ENCODE measurements around the gene MSANTD3. TPM values are rescaled to one million over a fixed set of nuclear protein-coding genes. Genes with fewer than 3 reads are reported as not detected.

MSANTD3 gene
- total and polyA plus RNA-seq, 2 of the 4 experiments (the other 2 are of a cell fraction): 45.5 to 55.9 TPM

DNA sequence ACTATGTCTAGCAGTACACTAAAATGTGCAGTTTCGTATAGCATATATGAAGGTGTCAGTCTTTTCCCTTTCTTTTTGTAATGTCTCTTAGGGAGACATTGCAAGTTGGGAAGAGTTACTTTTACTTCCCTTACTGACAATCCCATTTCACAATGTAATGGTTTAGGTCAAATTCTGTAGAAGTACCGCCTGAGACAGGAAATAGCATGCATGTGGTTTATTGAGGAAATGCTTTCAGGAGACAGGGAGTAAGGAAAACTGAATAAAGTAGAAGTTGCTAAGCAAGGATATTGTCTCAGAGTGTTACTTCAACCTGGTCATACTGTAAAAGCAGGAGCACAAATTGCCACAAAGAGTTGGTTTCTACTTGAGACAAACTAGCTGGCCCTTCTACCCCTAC lies 32.1 kb upstream of the MSANTD3 start:
- DNase-seq (peak; percentile 12), ATAC-seq (ENCODE audit: low read depth) (no peak)
- no peak overlapping the region for H3K4ac ChIP-seq (ENCODE audit: low read depth, low read length)
- H3K79me1 ChIP-seq (ENCODE audit: low read depth in 1 of 2, low read length in 2 of 2): no peaks in the 10 kb centered on the region
- H4K8ac ChIP-seq (ENCODE audit: low read depth in 2 of 2, low read length in 2 of 2): no peak overlapping the region
- no peak overlapping the region for H3K4me3 ChIP-seq (ENCODE audit: insufficient read depth, low read depth, low read length)
- no peak overlapping the region for H4K91ac ChIP-seq (ENCODE audit: insufficient read depth, low read depth, low read length)
- H2AFZ ChIP-seq (replicated peaks; ENCODE audit: low read length, poor library complexity): no peak overlapping the region
- no peaks in the 10 kb centered on the region for H3K9me1 ChIP-seq (ENCODE audit: insufficient read depth, low read length)
- no peak overlapping the region for H3K4me2 ChIP-seq (ENCODE audit: low read depth, low read length)
- H2AK9ac ChIP-seq (replicated peaks; ENCODE audit: low read depth, low read length, poor library complexity): no peak overlapping the region
- dilution Hi-C loops (cut with HindIII; ENCODE audit: low sequenced_read_pairs, unreplicated experiment): no loop called here
- no peak overlapping the region for H3K14ac ChIP-seq (replicated peaks; ENCODE audit: low read depth, low read length)
- intact Hi-C loops (cut with micrococcal nuclease): no loop called here
- no peak overlapping the region for H3K27ac ChIP-seq (ENCODE audit: insufficient read depth, low read length)
- H3K36me3 ChIP-seq (ENCODE audit: control insufficient read depth, insufficient read depth, low read length): no peaks in the 10 kb centered on the region
- no peak overlapping the region for H3K9ac ChIP-seq (ENCODE audit: low read depth, low read length)
- no peaks in the 10 kb centered on the region for H3K27me3 ChIP-seq (ENCODE audit: control insufficient read depth, insufficient read depth, low read length)
- ChIA-PET CTCF (no interaction called here), POLR2A (ENCODE audit: unreplicated experiment) (no interaction called here)
- peaks cover 5% of the 10 kb centered on the region for H3K4me1 ChIP-seq (ENCODE audit: control insufficient read depth, insufficient read depth, low read length)
- H4K20me1 ChIP-seq (ENCODE audit: insufficient read depth, low read length): no peaks in the 10 kb centered on the region
- H2BK120ac ChIP-seq (ENCODE audit: low read depth, low read length): no peak overlapping the region
- no peaks in the 10 kb centered on the region for H3K9me3 ChIP-seq (ENCODE audit: control insufficient read depth, insufficient read depth, low read length)
- no peak overlapping the region for H3K23ac ChIP-seq (ENCODE audit: low read depth, low read length)
- H2AK5ac ChIP-seq (ENCODE audit: low read depth, low read length): no peak overlapping the region
- no peak overlapping the region for H2BK20ac ChIP-seq (ENCODE audit: low read depth, low read length)
- H2BK5ac ChIP-seq (ENCODE audit: low read depth, low read length, poor library complexity, severe bottlenecking): no peak overlapping the region
- 100% methylated on average over 1 of the region's 2 CpGs; no CpG with 5 or more reads in 1 of the 2 experiments for WGBS, 2 experiments (ENCODE audit: extremely low coverage in 2 of 2, insufficient read length in 1 of 2)
- H2BK15ac ChIP-seq (ENCODE audit: low read depth, low read length): no peak overlapping the region
- no TSS peak for BruUV-seq (replicated peaks)
- no peak overlapping the region for H3K18ac ChIP-seq (ENCODE audit: low read depth, low read length)
- TF ChIP-seq MAZ (IDR thresholded peaks at IDR 0.05; ENCODE audit: borderline replicate concordance, low read depth, low read length) (no peak), MAFK (IDR thresholded peaks at IDR 0.05; ENCODE audit: low read depth, low read length) (no peak), CEBPB (IDR thresholded peaks at IDR 0.05; ENCODE audit: low read depth, low read length) (no peak), NFE2L2 (IDR thresholded peaks at IDR 0.05; ENCODE audit: low read depth, low read length) (no peak), RFX5 (IDR thresholded peaks at IDR 0.05; ENCODE audit: low read depth, low read length) (no peak), SMC3 (IDR thresholded peaks at IDR 0.05; ENCODE audit: low read depth, low read length) (no peak), POLR2A (IDR thresholded peaks at IDR 0.05; ENCODE audit: low read depth, low read length) (no peak)
- TF ChIP-seq, protein P1, sequence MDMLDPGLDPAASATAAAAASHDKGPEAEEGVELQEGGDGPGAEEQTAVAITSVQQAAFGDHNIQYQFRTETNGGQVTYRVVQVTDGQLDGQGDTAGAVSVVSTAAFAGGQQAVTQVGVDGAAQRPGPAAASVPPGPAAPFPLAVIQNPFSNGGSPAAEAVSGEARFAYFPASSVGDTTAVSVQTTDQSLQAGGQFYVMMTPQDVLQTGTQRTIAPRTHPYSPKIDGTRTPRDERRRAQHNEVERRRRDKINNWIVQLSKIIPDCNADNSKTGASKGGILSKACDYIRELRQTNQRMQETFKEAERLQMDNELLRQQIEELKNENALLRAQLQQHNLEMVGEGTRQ (IDR thresholded peaks at IDR 0.05; ENCODE audit: low read depth, low read length): no peak
- TF ChIP-seq, protein P2, sequence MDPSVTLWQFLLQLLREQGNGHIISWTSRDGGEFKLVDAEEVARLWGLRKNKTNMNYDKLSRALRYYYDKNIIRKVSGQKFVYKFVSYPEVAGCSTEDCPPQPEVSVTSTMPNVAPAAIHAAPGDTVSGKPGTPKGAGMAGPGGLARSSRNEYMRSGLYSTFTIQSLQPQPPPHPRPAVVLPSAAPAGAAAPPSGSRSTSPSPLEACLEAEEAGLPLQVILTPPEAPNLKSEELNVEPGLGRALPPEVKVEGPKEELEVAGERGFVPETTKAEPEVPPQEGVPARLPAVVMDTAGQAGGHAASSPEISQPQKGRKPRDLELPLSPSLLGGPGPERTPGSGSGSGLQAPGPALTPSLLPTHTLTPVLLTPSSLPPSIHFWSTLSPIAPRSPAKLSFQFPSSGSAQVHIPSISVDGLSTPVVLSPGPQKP (IDR thresholded peaks at IDR 0.05; ENCODE audit: borderline replicate concordance, low read depth, low read length): no peak
- TF ChIP-seq, protein P3, sequence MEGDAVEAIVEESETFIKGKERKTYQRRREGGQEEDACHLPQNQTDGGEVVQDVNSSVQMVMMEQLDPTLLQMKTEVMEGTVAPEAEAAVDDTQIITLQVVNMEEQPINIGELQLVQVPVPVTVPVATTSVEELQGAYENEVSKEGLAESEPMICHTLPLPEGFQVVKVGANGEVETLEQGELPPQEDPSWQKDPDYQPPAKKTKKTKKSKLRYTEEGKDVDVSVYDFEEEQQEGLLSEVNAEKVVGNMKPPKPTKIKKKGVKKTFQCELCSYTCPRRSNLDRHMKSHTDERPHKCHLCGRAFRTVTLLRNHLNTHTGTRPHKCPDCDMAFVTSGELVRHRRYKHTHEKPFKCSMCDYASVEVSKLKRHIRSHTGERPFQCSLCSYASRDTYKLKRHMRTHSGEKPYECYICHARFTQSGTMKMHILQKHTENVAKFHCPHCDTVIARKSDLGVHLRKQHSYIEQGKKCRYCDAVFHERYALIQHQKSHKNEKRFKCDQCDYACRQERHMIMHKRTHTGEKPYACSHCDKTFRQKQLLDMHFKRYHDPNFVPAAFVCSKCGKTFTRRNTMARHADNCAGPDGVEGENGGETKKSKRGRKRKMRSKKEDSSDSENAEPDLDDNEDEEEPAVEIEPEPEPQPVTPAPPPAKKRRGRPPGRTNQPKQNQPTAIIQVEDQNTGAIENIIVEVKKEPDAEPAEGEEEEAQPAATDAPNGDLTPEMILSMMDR (conservative IDR thresholded peaks at IDR 0.05; ENCODE audit: low read depth, low read length): no peak
- in situ Hi-C loops (cut with MboI; ENCODE audit: low sequenced_read_pairs): no loop called here
- no peak overlapping the region for H3K56ac ChIP-seq (ENCODE audit: extremely low read depth, insufficient read depth, low read length)
- H4K5ac ChIP-seq (ENCODE audit: low read depth, low read length): no peak overlapping the region
